HG02852 (cell line): ENCODE results near the gene CUBN.

Source experiments
- ATAC-seq: cut with Tn5 transposase; IDR thresholded peaks from one replicate; pipeline ENCODE4 v1.9.1; 2021; ENCODE audit warnings: mild to moderate bottlenecking, moderate library complexity; ENCODE audit not compliant: unreplicated experiment

The CUBN gene

DNA sequence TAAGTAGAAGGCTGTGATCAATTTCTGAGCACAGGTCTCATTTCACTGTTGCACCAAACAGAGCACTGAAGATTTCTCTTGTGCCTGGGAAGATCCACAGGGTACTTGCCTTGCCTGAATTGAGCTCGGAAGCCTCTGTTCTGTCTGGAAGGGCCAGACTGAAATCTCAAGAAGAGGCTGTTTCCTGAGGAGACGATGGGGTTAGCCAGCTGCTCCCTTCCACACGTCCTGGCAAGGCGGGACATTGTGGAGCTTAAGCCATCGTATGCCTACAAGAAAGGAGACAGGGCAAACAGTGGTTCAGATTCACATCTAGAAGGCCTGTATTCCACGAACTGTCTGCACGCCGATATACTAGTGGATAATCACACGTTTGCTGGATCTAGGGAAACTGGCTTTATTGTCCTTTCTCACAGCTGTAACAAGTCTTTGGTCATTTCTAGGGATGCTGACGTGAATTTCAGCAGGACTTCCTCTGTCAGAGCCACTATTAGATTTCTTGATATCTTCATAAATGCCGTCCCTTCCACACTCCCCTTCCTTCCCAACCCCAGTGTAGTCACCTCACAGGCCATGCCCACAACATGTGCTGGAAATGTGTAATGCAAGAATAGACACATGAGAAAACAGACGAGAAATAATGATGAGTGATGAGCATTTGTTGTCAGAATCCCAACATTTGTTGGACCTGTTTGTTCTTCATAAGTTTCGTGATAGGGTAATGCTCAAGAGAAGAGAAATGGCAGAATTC, 175.2 kb downstream of the CUBN start:
- no peak for ATAC-seq

DNA sequence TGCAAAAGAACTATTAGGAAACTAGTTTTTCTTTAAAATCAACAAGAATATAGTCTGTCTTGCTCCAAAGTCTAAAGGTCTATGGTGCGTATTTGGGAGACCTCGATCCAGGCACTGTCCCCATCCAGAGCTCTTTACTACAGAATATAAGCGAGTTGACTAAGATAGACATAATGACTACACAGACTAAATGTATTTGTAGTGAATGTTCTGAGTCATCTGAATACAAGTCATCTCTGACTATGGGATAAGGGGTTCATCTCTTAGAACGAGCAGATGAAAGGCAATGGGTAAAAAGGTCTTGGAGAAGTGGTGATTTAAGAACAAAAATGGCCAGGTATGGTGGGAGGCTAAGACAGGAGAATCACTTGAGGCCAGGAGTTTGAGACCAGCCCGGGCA, 176.3 kb downstream of the CUBN start:
- ATAC-seq: no peak

DNA sequence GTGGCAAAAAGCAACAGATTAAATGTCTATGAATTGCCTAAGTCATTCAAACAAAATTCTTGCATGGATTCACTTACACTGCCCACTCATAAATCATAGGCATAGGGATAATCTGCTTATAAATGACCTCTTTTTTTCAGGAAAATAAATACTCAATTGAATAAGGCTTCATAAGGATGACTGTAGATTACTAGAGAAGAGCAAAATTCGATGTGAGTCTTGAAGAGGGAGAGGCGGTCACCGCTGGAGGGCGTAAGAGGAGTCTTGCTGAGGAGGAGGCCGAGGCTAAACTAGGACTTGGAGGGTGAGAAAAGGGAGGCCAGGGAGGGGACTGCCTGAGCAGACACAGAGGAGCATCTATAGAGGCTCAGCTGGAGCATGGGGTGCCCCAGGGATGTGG, 177.0 kb downstream of the CUBN start:
- ATAC-seq: no peak

DNA sequence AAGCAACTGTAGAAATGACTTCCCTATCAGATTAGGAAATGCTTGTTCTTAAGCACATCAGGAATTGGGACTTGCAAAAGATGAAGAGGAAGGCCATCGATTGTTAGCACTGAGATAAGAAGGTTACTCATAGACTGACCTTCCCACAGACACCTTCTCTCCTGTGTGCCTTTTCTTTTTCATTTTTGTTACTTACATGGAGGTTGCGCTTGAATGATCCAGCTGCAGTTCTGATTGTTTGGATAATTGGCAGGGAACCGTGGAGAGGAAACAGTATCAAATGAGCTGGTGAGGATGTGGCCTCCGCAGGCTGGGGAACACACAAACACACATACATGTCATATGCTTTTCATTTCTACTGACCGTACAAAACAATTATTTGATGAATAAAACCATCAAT, 177.5 kb downstream of the CUBN start:
- no peak for ATAC-seq

DNA sequence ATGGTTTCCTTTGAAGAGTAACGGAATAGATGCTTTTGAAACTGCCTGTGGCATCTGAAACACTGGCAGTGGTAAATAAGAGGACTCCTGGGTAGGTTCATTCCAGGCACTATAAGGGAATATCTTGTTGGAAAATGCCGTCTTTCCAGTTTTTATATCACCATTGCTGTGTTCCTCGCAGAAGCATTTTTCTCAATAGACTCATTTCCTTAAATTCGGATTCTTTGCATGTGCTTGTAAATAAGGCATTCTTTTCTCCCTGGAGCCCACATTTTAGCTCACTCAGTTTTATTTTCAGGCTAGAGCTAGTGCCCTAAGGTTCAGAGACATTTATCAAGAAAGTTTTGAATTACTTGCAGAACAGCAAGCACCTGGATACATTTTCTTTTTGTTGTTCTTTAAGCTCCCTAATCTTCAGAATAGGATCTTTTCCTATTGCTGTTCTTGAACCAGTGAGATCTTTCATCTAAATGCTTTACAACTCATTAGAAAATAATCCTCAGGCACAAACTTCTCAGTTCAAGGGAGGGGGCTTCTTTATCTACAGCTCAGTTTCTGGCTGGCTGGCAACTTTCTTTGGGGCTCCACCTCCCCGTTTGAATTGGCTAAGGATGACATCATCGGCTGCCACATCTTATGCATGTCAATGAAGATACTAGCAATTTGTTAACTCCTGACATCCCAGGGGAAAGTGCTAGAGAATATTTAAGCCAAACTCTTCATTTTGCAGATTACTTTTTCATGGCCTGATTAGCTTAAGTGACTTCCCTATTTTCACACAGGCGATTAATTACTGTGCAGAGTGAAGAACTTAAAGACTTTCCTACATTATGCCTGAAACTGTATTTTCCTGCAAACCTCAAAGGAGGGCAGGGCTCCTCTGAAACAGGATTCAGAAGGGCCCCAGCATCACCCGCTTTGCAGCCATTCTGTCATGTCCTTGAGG, 178.7 kb downstream of the CUBN start:
- ATAC-seq: no peak

DNA sequence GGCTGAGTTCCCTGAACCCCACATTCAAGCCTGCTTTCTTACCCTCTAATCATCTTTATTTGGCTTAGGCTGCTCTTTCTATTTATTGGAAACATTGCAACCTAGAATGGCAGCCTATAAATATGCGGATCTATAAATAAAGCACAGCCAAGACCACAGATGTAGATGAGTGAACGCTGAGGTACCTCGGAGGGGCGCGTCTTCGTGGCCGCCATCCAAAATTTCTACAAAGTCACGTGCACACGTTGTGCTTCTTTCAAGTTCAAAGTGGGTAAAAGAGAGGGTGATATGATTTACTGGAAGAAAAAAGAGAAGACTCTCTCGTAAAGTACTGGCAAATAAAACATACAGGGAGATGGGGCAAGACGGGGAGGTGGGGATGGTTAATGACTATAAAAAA, 179.8 kb downstream of the CUBN start:
- ATAC-seq: no peak

DNA sequence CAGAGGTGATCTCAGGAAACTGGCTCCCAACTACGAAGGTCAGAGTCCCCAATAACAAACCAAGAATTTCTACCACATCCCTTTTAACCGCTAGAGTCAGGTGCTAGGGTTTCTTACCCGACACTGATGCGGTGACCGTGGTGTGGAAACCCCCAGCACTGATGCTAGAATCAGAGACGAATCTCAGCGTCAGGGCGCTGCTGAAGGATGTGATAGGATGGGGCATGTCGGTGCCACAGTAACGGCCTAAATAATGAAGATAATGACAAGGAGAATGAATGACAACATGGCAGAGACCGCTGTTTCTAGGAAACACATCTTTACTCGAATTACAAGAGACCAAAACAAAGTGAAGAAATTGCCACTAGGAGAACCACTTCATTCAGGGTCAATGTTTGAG, 181.2 kb downstream of the CUBN start:
- no peak for ATAC-seq

DNA sequence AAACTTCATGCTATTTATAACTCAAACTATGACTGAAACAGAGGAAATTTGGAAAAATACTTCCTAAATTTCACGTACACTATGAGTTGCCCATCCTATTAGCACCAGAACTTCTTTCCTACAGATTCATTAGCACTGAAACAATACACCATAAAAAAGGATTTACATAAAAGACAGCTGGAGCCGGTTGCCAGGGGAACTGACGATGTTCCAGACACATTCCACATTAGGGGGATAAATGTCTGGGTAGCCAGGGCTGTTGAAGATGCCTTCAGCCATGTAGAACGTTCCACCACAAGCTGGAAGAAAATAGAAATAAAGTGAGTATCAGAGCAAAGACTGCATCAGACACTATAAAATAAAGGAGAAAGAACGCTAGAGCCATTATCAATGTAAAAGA, 182.5 kb downstream of the CUBN start:
- no peak for ATAC-seq

DNA sequence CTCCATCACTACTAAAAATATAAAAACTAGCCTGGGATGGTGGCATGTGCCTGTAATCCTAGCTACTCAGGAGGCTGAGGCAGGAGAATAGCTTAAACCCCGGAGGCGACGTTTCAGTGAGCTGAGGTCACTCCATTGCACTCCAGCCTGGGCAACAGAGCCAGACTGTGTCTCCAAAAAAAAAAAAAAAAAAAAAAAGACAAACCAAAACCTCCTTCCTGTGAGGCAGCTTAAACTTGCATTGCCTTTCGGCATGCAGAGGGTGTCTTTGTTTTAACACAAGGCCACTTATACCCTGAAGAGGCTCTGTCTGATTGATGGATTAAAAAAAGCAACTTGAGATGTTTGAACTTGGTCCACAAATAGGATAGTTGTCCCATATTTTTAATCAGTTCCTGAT, 184.0 kb downstream of the CUBN start:
- ATAC-seq: no peak

DNA sequence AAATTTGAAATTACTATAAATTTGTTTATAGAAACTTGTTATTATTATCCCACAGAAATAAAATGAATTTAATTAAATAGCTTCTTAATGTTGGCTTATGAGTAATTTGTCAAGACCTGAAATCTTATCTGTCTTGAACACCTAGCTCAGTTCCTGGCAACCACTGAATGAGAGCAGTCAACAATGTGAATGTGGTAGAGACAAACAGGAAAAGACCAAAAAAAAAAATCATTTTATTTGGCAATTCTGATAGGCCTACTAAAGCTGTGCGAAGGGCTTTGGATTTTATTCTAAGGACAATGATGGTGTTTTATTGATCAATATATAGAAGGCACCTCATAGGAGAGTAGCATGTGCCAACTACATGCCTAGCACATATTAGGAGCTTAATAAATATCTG, 184.6 kb downstream of the CUBN start:
- ATAC-seq: no peak

DNA sequence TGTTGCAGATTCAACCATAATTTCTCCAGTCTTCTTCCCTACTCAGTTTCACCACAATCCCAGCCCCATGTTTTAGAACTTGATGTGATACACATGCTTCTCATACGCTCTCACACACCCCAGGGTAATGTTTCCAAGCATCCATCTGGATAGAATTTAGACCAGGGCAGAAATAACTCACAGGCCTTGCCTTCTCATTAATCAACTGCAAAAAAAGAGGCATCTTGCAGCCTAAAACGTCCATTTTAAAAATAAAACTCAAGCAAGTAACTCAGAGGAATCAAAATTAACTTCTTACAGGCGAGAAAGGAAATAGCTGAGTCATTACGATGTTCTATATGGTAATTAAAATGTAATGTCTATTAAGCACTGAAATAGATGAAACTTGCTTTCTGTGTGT, 185.2 kb downstream of the CUBN start:
- ATAC-seq: no peak

DNA sequence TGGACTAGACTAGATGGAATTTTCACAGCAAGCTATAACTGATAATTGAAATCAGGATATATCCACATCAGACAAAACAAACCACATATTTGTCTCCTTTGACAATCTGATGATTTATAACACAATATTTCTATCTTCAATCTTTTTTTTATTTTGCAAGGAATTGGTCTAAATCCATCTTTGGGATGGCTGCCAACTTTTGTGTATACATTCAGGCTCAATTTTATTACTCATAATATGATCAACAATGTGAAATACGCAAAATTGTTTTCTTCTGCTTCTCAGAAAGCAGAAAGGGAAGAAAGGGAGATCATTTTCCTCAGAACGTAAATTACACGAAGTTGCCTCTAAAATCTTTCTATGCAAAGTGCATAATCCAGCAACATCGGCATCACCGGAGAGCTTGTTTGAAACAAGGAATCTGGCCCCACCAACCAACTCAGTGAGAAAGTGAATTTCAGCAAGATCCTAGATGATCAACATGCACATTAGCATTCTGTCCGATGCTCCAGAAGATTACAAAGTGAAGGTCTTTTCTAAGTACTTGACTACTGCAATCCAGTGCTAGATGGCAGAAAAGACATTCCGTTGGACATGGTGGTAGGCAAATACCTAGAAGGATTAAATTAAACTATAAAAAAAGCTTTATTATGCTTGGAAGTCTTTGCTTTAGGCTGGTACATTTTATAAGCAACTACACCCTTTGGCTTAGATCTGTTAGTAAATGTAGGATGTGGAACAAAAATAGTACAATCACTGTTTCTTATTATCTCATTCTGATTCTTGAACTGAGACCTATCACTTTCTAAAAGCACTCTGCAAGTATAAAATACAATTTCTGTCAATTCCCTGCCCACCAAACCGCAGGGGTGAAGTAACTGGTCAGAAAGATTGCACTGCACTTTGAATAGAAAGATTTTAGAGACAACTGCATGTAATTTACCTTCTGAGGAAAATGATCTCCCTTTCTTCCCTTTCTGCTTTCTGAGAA, 186.0 kb downstream of the CUBN start:
- no peak for ATAC-seq

DNA sequence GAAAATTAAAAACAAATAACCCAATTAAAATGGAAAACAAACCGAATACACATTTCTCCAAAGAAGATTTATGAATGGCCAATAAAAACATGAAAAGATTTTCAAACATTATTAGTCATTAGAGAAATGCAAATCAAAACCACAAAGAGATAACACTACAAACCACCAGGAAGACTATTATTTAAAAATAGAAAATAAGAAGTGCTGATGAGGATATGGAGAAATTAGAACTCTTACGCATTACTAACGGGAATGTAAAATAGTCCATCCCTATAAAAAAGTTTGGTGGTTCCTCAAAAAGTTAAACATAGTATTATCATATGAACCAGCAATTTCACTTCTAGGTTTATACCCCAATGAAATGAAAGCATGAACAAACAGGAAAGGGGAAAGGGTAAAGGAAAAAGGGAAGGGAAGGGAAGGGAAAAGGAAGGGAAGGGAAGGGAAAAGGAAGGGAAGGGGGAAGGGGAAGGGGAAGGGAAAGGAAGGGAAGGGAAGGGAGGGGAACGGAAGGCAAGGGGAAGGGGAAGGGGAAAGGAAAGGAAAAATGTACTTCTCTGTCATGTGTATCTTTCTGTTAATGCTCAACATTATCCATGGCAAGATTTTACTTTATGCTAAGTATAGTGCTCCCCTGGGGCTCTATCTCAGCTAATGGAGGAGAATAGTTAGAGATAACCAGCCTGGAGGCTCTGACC, 187.1 kb downstream of the CUBN start:
- ATAC-seq: no peak

DNA sequence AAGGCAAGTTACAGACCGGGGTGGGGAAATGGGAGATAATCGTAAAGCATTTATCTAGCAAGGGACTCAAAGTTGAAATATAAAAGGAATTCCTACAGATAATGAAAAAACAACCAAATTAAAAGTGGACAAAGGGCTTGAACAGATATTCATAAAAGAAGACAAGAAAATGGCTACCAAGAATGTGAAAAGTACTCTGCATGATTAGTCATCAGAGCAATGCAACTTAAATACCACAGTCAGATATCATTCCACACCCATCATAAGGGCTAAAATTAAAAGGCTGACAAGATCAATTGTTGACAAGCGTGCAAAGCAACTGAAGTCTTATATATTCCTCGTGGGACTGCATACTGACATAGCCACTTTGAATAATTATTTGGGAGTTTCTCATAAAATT, 187.7 kb downstream of the CUBN start:
- no peak for ATAC-seq

DNA sequence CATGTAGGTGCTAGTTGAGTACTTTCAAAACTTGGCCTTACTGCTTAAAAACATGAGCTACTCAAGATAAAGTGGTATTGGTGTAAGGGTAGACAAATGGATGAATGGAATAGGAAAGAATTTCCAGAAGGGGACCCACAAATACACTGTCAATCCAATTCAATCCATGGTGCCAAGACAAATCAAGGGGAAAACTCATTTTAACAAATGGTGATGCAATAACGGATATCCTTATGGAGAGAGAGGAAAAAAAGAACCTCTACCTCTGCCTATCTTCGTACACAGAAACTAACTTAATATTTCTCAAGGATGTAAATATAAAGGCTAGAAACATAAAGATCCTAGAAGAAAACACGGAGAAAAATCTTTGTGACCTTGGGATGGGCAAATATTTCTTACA, 188.5 kb downstream of the CUBN start:
- no peak for ATAC-seq

DNA sequence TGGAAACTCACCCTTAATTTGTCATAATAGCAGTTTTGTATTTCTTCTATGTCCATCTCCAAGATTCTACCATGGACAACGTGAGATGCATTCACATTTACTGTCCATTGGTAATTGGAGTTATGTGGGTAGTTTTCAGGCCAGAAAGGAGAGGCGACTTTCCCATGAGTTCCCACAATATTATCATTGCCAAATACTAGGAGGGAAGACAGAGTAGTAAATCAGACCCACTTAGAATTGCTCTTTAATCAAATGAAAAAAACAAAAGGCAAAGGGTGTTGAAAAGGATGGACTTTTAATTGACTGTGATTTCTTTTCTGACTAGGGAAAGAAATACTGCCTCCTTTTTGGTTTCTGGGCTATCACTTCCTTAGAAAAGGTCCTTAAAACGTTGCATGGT, 190.7 kb downstream of the CUBN start:
- no peak for ATAC-seq

DNA sequence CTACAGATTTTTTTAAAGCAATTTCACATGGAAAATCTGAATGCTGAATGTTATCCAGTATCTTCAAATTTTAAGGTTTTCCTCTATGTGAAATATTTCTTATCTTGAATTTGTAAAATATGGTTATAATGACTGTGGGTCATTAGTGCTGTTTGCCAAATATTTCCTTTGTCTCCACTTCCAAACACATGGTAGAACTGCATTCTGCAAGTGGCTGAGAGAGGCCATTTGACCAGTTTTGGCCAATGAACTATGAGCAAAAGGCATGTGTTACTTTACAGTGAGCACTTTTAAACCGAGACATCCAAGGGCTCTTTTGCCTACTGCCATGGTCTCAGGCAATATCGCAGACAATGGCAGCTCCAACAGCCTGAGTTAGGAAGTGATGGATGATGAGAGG, 195.2 kb downstream of the CUBN start:
- ATAC-seq: no peak

DNA sequence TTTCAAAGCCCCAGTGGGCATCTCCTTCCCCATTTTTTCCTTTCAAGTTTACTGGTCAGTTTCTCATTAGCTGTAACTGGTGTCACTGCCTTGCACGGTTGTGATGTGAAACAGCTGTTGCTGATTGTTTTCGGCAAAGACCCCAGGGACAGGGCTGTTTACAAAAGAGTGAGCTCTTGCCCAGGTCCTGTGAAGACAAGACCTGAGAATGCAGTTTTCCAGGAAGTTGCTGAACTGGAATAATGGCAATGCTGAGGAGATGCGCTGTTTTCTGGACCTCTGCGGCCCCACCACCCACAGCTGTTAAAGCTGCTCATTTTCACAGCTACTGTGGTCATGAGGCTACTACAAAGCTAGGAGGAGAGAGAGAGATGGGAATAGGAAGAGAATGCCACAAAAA, 195.8 kb downstream of the CUBN start:
- ATAC-seq: no peak

DNA sequence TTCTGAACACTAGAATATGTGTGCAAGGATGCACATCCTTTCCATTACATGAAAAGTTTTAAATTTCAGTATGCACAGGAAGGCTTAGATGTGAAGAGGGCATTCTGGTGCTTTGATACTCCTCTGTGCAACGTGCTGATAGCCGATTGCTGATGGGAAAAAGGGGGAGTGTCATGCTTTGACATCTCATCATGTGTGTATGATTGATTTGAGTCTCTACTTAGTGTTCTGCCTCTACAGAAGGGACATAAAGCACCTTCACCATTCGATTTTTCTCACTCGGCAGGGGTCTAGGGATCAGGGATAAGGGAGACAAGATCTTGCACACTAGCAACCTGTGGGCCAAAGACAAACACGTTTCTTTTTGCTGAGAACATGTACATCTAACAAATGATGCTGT, 197.7 kb downstream of the CUBN start:
- no peak for ATAC-seq

DNA sequence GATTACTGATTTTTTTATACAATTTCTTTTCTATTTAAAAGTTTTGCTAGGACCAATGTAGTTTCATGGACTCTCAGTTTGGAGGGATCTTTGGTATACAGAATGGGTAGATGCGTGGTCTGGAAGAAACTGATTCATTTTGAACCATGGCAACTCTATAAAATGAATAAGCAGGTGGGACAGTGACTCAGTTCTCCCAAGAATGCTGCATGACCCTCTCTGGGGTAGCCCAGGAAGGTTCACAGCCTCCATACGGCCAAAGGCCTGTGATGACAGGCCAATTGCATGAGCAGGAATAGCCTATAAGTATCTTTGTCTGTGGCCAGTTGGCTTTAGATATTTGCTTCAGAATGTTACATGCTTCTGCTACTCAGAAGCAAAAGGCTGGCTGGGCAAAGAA, 199.1 kb downstream of the CUBN start:
- ATAC-seq: no peak

DNA sequence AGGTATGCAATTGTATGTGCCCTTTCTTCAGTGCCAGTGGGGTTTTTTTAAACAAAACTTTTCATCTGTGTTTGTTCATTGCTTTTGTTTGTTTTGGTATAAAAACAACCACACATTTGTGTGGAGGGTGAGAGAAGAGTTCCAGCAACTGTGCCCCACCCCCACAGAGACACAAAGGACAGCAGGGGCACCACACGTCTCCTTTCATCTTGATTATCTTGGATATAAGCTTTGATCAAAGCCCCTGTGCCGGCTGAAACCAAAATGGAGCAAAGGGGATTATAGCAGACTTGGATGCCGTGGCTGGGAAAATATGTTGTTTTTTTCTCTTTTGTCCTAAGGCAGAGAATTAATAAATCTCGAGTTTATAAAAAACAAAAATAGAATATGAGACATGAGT, 200.5 kb downstream of the CUBN start:
- no peak for ATAC-seq
